HL-60 (cell line): ENCODE results near the gene FBXO9.
"Not testable (repeated sequence)": the region's sequence is repeated elsewhere in the genome, so short reads cannot be mapped to it uniquely, and the experiment has no call there.

Experiments
- DNase-seq, 2 experiments: peaks; one replicate each; pipeline ENCODE4 v3.0.0-alpha.2; 2010 to 2020; ENCODE audit warnings: low read depth in 1 of 2, low spot score in 1 of 2
- H3K27ac ChIP-seq: fragments of 250-450 bp; sonication (Bioruptor Pico); replicated peaks from 2 replicates; pipeline ENCODE4 v1.5.1; 2020; ENCODE audit warnings: mild to moderate bottlenecking, moderate library complexity
- H3K27me3 ChIP-seq: fragments of 250-450 bp; sonication (Bioruptor Pico); 2 replicates; pipeline ENCODE4 v1.5.1; 2021; ENCODE audit warnings: mild to moderate bottlenecking, moderate library complexity; ENCODE audit not compliant: insufficient read depth, poor library complexity, severe bottlenecking
- H3K4me3 ChIP-seq: replicated peaks from 2 replicates; pipeline ENCODE4 v1.5.1; 2011; ENCODE audit warnings: mild to moderate bottlenecking, control low read depth, low read length; ENCODE audit not compliant: insufficient read depth
- CTCF ChIP-seq: IDR thresholded peaks from one replicate; pipeline ENCODE4 v1.5.1; 2011; ENCODE audit warnings: low read length, control low read depth, inconsistent platforms; ENCODE audit not compliant: insufficient read depth
- GABPA ChIP-seq: IDR thresholded peaks from 2 replicates; pipeline ENCODE4 v1.6.1; 2012; ENCODE audit warnings: low read depth
- POLR2AphosphoS5 ChIP-seq: IDR thresholded peaks from 2 replicates; pipeline ENCODE4 v1.6.1; 2012; ENCODE audit warnings: low read depth
- REST ChIP-seq: IDR thresholded peaks from 2 replicates; pipeline ENCODE4 v1.6.1; 2012; ENCODE audit warnings: low read depth; ENCODE audit not compliant: insufficient replicate concordance
- SPI1 ChIP-seq: IDR thresholded peaks from 2 replicates; pipeline ENCODE4 v1.6.1; 2012; ENCODE audit warnings: low read depth, mild to moderate bottlenecking, borderline replicate concordance

The FBXO9 gene

GRCh38 chr6:53059648-53060589 lies 5.3 kb upstream of the FBXO9 start:
- Histone ChIP-seq H3K27ac (no peak overlapping the region), H3K27me3 (no peaks in the 10 kb centered on the region), H3K4me3 (no peak overlapping the region)
- TF ChIP-seq POLR2AphosphoS5 (no peak), CTCF (no peak), SPI1 (no peak), GABPA (no peak), REST (no peak)
- DNase-seq = no peak

GRCh38 chr6:53062169-53062539 lies 3.0 kb upstream of the FBXO9 start:
- DNase-seq = no peak
- peak overlapping the region; percentile 73 for H3K4me3 ChIP-seq
- peak overlapping the region; percentile 74; the same call in 1 of the 2 replicates for H3K27ac ChIP-seq
- H3K27me3 ChIP-seq = no peaks in the 10 kb centered on the region
- no peak for TF ChIP-seq GABPA
- no peak for TF ChIP-seq CTCF
- no peak for TF ChIP-seq REST
- TF ChIP-seq SPI1 = no peak
- no peak for TF ChIP-seq POLR2AphosphoS5

- not testable (repeated sequence) for DNase-seq, H3K4me3 ChIP-seq, H3K27me3 ChIP-seq
- peak overlapping the region; percentile 29; the same call in 1 of the 2 replicates for H3K27ac ChIP-seq
Measured at GRCh38 chr6:53064255-53064654, 949 bp upstream of the FBXO9 start.

- H3K27me3 ChIP-seq = no peaks in the 10 kb centered on the region
- TF ChIP-seq GABPA (no peak), POLR2AphosphoS5 (no peak; the same call in 1 of the 2 replicates), SPI1 (no peak), REST (no peak), CTCF (no peak)
- peak overlapping the region; percentile 92 for H3K27ac ChIP-seq
- H3K4me3 ChIP-seq = peak overlapping the region; percentile 86
- peak; percentile 93 to 98 for DNase-seq
Measured at GRCh38 chr6:53064726-53065265, 408 bp upstream of the FBXO9 start.
